ENCODE measurements around the gene ADGRA3. TPM values are rescaled to one million over a fixed set of nuclear protein-coding genes. Genes with fewer than 3 reads are reported as not detected.

ADGRA3 gene
- total RNA-seq, 2 donors from 2014 or later, result 32.0 to 33.8 TPM

Other genes with a start within 250 kb of the ADGRA3 start
- gene GBA3, start 176.9 kb upstream of the ADGRA3 start, total RNA-seq, result under 1 TPM; 0.68 to 0.97 TPM